AG08396 (cell line): ENCODE results near the gene KRABD2.
"Not testable (repeated sequence)": the region's sequence is repeated elsewhere in the genome, so short reads cannot be mapped to it uniquely, and the experiment has no call there.

Source experiments
- DNase-seq: peaks from one replicate; pipeline ENCODE4 v3.0.0; 2012; ENCODE audit warnings: low spot score, mixed read lengths

The KRABD2 gene

DNA sequence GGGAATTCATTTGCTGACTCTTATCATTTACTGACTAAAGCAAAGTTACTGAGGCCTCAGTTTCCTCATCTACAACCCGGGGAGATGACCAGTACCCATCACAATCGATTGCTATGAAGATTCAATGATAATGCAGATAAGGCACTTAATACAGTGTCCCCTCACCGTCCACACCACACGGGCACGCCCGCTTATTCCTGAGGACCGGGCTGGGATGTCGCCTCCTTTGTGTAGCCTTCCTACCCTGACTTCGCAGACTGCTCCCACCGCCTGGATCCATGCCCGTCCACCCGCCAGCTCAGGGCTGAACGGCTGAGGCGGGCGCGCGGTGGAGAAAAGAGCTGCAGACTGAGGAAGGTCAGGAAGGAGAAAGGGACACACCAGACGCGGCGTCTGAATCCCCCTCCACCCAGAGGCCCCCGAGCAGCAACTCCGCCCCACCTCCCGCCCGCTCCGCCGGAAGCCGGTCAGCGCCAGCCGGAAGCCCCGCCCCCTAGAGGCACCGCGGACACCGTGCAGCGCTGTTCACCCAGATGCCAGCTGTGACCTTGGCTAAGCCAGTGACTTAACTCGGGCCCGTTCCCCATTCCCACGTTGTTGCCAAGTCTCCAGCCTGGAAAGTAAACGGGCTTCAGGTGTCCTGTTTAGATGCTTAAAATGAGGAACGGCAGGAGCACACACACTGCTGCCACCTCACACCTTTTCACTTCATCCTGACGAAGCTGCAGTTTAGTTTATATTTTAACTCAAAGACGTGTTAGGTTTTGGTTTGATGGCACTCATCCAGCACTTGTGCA is at the start of gene KRABD2:
Gene KRABD2 (minus strand): TSS at position 434 of the 797 bp plus-strand sequence.
- DNase-seq: peak; percentile 96

DNA sequence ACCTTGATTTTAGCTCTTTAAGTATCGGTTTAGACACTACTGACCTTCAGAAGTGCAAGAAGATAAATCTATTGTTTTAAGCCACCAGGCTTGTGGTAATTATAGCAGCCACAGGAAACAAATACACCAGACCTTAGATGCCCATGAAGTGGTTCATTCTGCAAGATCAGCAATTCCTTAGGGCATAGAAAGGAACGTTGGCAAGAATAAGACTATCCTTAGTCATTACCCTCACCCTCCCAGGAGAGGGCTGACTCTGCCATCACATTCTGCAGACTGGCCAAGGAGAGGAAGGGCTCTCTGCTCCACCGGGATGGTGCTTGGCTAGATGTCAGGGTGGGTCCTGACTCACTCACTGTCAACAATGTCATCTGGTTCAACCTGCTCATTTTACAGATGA is 45.1 kb upstream of the KRABD2 start:
- DNase-seq: no peak

GRCh38 chr17:8420041-8420934 is 43.8 kb upstream of the KRABD2 start:
- peak; percentile 31 for DNase-seq

GRCh38 chr17:8419305-8419704 is 42.8 kb upstream of the KRABD2 start:
- no peak for DNase-seq

GRCh38 chr17:8418471-8418870 is 42.0 kb upstream of the KRABD2 start:
- no peak for DNase-seq

DNA sequence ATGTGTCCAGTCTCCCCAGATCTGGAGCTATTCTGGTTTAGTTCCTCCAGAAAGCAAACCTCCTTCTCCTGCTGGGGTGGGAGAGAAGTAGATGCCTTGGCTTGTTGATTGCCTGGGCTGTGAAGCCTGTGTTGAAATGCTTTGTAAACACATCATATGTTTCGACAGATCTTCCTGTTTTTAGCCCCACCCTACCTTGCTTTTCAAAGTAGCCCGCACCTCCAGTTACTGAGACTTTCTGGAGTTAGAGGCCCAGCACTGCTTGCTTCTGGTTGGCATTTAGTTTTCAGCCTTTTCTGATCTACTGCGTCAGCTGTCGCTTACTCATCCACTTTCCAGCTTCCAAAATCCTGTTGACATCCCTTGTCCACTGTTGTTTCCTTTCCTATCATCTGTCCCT is 41.3 kb upstream of the KRABD2 start:
- no peak for DNase-seq

- no peak for DNase-seq
These were observed 37.4 kb upstream of the KRABD2 start for GRCh38 chr17:8413938-8414337.

GRCh38 chr17:8413328-8413727 is 36.8 kb upstream of the KRABD2 start:
- no peak for DNase-seq

DNA sequence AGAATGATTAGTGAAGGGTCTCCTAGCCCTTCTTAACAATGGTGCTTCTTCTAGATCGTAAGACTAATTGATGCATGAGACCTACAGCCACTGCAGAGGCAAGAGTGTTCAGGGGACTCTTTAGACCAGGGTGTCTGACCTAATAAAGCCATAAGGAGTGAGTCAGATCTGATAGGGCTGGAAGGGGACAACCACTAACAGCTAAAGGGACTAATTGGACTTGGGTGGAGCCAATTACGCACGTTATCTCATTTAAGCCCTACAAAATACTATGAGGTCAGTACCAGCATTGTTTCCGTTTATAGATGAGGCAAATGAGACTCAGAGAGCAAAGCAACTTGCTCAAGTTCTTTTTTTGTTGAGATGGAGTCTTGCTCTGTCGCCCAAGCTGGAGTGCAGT is 35.6 kb upstream of the KRABD2 start:
- DNase-seq: no peak

GRCh38 chr17:8410883-8411238 is 34.4 kb upstream of the KRABD2 start:
- no peak for DNase-seq

DNA sequence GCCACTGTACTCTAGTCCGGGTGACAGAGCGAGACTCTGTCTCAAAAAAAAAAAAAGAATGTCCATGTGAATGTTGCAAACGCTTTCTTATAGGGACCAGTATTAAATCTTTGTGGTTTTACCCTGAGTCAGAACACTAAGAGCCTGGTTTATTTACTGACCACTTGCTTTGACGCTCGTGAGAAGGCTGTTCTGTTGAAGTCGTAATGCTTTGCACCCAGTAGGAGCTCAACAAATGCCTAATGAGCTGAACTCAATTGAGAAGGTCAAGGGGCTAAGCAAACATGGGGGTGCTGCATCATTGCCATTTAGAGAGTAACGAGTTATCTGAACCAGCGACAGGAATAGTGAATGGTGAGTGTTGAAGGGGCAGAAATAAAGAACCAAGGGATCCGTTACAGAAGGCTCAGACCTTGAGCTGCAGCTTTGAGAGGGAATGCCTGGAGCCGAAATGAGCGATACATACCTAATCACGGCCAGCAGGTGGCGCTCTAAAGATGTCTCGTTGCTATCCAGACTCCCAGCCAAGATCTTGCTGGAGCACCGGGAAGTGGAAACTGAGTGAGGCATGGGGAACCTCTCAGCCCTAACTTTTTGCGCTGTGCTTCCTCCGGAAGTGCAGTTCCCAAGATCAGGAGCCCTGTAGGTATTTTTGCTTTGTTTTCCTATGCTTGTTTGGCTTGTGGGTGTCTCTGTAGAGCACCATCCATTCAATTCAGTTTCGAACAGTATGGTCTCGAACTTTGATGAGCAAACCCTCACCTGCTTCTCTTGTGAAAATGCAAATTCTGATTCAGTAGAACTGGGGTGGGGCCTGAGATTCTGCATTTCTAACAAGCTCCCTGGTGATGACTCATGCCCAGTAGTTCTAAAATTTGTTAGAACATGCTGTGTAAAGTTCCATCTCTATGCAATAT is 33.7 kb upstream of the KRABD2 start:
- peak; percentile 79 for DNase-seq

GRCh38 chr17:8408371-8408770 is 31.9 kb upstream of the KRABD2 start:
- DNase-seq: no peak

- DNase-seq: no peak
These were observed 29.7 kb upstream of the KRABD2 start for GRCh38 chr17:8406174-8406573.

DNA sequence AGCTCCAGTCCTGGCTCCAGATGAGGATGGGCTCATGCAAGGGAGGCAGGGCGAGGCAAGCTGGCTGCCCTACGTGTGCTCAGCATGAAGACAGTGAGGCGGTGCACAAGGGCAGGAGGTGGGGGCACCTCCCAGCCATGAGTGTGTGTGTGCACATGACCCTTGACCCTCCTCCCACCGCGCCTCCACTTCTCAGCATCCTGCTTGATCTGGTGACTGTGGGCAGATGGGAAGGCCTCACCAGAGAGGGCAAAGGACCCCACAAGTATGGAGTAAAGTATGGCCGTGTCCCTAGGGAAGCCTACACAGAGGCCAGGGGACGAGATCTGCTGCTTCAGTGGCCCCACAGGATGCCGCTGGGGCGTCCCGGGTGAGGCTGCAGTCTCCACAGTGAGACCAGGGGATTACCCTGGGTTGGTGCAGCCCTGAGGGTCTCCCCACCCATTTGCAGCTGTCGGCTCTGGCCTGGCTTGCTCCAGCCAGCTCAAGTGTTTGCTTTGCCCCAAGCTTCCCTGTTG is 29.1 kb upstream of the KRABD2 start:
- no peak for DNase-seq

- no peak for DNase-seq
These were observed 26.5 kb upstream of the KRABD2 start for GRCh38 chr17:8402921-8403536.

GRCh38 chr17:8401107-8401506 is 24.6 kb upstream of the KRABD2 start:
- no peak for DNase-seq

- no peak for DNase-seq
These were observed 22.5 kb upstream of the KRABD2 start for GRCh38 chr17:8398980-8399379.

DNA sequence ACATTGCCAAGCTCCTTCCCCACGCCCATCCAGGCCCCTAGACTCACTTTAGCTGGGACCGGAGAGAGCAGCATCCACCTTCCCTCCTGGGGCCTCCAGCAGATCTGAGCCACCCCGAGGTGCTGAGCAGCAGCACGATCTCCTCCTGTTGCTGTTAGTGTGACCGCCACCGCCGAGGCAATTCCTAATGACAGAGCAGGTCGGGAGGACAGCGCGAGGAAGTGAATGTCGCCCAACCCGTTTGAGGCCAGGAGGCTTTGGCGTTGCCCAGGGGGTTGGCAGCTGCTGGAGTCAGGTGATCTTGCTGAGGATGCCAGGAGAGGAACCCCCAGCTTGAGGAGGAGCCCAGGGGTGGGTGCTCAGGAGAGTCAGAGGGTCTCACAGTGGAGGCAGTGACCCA is 21.1 kb upstream of the KRABD2 start, which contains the start of gene RNF222:
Gene RNF222 (minus strand): TSS at position 192 of the 400 bp plus-strand sequence. CDS start 4,366 bp downstream, outside the sequence.
- no peak for DNase-seq

- DNase-seq: not testable (repeated sequence)
These were observed 18.0 kb upstream of the KRABD2 start for GRCh38 chr17:8394497-8394896.

DNA sequence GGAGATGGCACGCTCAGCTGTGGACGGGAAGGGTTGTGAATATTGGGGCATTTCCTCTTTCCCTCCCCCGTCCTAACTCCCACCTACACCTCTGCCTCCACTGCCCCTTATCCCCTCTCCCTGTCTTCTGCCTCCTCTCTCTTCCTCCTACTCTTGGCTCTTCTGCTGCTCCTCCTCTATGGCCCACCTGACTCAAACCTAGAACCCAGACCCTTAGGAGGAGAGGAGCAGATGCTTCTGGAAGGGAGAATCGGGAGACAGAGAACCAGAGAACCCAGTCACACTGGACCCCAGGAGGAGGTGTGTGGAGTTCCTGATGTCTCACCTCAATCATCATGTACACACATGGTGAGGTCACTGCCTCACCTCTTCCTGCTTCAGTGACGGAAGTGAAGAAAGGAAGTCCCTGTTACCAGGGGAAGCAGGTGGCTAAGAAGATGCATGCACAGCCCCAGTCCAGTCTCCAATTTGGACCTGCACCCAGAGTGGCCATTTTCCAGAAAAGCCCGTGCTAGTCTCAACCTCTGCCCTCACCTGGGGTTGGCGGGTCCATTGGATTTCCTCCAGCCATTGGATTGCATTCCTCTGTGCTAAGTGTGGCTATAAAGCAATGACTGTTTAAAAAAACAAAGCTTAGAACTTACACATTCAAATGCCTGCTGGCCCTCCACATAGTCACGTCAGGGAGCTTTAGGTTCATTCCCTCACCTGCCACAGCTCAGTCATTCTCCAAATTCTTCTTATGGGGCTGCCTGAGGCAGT is 17.1 kb upstream of the KRABD2 start:
- no peak for DNase-seq
